NCI-H69 (cell line): ENCODE data around the gene PREX1.
A peak's percentile ranks its signal among the peaks of the same experiment; 100 is the strongest.

Experiments used
- DNase-seq: peaks from one replicate; lab custom pipeline; 2025; lab: John Stamatoyannopoulos, UW

PREX1 gene

DNA sequence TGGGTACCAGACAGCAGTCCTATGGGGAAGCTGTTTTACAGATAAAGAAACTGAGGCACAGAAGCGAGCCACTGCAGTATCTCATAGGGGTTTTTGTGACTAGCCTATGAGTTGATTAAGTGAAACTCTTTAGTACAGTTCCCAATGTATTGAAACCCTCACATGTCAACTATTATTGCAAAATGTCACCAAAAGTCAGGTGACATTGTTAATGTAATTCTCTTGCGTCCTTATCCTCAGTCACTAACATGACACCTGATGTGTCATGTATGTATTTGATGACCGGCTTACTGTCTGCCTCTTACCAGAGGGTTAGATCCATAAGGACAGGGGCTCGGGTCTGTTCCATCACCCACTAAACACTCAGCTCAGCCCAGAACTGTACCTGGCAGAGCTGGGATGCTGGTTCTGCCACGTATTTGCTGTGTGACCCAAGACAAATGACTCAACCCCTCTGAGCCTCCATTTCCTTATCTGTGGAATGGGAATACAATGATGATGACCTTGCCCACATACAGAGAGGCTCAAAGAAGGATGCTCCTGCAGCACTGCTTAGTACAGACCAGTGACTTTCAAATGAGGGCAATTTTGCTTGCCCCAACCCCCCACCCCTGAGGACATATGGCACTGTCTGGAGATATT, 32.9 kb downstream of the PREX1 start:
- DNase-seq: no peak

- peak; percentile 55 for DNase-seq
Measured at GRCh38 chr20:48794360-48794759, 33.4 kb downstream of the PREX1 start.

DNA sequence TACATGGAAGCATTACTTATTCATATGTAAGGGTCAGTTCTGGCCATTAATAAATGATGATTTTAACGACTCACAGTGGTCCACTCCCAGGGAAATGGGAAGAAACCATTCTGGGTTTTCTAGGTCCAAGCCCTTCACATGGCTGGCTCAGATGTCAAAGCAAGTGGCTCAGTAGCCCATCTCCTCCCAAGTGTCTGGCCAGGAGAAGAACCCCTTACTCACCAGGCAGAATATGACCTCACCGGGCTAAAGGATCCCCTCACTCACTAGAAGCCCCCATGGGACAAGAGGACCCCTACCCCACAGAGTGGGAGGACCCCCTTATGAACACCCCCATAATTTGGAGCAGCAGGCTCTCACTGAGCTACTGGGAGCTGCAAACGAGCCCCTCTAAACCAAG, 34.0 kb downstream of the PREX1 start:
- no peak for DNase-seq

DNA sequence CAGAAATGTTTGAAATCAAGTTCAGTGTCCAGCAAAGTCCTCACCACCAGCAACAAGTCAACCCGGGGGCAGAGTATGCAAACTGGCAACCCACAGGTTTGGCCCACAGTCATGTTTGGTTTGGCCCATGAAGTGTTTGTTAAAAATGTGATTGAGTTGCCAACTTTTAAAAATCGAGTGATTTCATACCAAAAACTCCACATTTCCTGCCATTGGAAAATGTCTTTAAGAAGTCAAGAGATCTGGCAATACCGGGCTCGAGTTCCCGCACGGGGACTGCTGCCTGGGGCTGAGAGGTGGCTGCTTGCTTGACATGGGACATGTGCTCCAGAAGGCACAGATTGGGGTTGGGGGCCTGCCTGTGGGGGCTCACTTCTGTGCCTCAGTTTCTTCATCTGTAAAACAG, 36.1 kb downstream of the PREX1 start:
- peak; percentile 16 for DNase-seq

- peak; percentile 93 for DNase-seq
Measured at GRCh38 chr20:48791014-48791413, 36.8 kb downstream of the PREX1 start.

DNA sequence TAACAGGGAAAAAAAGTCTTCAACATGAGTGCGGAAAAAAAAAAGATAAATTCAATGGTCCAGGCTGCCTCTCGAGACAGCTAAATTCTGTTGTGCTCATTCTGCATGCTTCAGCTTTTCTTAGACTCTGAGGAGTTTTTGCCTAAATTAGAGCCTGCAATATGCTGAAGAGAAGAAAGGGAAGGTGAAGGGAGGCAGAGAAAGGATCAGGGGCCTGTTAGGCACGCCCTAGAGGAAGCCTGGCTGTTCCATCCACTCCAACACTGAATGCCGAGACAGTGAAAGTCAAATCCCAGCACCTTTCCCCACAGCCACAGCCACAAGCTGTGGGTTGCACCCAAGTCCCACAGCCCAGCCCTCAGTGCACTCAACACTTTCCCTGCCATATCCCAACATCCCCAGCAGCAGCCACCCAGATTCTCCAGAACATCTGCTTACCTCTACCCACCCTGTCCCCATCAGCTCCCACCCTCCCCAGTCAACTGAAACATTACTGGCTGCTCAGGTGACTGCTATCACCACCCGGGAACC, 37.3 kb downstream of the PREX1 start:
- no peak for DNase-seq

DNA sequence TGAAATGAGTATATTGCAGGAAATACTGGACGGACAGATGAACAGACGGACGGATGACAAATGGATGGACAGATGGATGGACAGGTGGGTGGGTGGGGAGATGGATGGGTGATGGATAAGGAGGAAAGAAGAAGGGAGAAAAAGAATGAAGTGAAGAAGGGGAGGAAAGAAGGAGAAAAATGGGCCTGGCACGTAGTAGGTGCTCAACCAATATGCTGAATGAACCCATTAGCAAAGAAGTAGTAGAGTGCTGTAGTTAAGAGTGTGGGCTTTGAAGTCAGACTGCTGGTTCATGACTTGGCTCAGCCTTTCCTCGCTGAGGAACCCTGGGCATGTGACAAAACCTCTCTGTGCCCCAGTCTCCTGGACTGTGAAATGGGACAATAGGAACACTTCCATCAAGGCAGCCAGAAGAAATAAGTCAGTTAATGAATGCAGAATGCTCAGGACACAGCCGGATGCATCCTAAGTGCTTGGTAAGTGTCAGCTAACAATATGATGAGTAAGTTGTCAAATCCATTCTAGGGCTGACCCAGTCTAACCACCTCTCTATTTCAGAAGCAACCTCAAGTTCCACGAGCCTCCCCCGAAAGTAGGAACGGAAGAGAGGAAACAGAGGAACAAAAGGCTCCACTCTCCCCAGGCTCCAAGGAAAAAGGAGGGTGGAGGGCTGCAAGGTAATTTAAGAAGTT, 37.9 kb downstream of the PREX1 start:
- no peak for DNase-seq

DNA sequence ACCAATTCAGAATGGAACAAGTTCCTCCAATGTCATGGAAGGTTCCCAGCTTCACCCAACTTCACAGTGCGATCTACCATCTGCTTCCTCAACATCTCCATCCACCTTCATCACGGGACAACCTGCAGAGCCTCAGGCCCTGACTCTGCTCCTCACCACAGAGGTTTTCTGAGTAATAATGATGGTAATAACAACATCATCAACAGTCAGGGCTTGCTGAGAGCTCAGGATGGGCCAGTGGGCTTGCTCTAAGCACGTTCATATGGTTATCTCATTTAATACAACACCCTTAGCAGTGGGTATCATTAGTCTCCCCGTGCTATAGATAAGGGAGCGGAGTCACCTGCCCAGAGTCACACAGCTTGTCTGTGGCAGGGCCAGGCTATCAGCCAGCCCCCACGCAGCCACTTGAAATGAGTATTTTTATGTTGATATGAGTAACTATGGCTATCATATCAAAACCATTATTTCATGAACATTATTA, 38.6 kb downstream of the PREX1 start:
- DNase-seq: no peak

GRCh38 chr20:48788486-48789072, 39.2 kb downstream of the PREX1 start:
- no peak for DNase-seq

DNA sequence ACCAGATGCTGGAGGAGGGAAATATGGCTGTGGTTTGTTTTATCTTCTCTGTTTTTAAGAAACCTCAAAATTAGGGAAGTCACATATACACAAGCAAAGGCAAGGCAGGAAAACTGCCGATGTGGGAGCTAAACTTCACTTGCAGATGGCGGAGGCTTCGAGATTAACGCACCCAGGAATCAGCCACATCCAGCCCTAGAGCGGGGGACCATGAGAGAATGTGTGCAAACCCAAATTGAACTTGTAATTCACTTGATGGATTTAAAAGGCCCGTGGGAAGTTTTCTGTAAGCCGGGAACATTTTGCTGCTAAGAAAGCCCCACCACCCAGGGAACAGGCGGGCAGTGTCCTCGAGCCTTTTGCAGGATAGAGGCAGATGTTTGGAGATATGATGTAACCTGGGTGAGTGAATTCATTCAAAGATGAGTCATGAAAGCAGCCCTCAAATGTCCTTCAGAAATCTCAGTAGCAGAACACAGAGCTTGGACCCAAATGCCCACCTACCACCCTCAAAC, 39.9 kb downstream of the PREX1 start:
- DNase-seq: peak; percentile 5

- DNase-seq: no peak
Measured at GRCh38 chr20:48786951-48787705, 40.7 kb downstream of the PREX1 start.

GRCh38 chr20:48785801-48786200, 42.0 kb downstream of the PREX1 start:
- no peak for DNase-seq

DNA sequence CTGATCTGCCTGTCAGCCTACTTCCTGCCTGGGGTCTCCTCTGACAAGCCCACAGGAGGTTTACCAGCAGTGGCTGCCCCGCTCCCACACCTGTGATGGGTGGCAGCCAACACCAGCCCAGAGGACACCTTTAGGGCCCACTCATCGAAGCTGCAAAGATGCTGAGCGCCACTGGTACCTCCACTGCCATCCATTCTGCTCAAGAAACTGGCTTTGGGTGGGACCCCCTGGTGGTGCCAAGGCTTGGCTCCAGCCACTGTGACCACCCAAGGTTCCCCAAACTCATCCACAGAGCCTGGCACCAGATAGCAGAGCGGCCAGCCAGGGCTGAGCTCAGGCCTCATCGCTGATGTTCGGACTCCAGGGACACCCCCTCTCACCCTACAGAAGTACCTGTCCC, 42.5 kb downstream of the PREX1 start:
- DNase-seq: no peak

DNA sequence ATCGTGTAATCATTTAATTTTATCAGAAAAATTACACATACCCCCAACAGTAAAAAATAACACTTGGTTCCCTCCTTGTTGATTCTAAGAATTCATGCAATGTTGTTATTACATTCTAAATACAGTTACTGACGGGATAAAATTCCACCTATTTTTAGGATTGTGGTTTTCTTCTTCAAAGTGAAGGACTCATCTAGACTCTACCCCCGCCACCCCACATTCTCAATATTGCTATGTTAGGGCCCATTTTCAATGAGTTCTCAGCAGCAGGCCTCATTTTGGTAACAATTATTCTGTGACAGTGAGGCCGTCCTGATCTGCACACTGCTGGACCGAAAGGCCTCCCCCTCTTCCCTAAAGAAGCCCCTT, 43.5 kb downstream of the PREX1 start:
- DNase-seq: no peak

- DNase-seq: no peak
Measured at GRCh38 chr20:48783533-48784272, 44.1 kb downstream of the PREX1 start.

- DNase-seq: no peak
Measured at GRCh38 chr20:48782901-48783308, 44.9 kb downstream of the PREX1 start.

GRCh38 chr20:48782053-48782452, 45.7 kb downstream of the PREX1 start:
- peak; percentile 30 for DNase-seq

- no peak for DNase-seq
Measured at GRCh38 chr20:48781634-48782033, 46.2 kb downstream of the PREX1 start.

DNA sequence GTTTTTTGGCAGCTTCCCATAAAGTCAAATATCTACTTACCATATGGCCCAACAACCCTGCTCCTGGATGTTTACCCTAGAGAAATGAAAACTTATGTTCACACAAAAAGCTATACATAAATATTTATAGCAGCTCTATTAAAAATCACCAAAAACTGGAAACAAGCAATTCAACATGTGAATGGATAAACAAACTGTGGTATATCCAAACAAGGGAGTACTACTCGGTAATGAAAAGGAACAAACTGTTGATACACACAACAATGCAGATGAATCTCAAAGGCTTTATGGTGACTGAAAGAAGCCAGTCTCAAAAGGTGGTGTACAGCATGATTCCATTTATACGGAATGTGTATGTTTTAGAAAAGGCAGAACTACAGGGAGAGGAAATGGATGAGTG, 48.4 kb downstream of the PREX1 start:
- no peak for DNase-seq

DNA sequence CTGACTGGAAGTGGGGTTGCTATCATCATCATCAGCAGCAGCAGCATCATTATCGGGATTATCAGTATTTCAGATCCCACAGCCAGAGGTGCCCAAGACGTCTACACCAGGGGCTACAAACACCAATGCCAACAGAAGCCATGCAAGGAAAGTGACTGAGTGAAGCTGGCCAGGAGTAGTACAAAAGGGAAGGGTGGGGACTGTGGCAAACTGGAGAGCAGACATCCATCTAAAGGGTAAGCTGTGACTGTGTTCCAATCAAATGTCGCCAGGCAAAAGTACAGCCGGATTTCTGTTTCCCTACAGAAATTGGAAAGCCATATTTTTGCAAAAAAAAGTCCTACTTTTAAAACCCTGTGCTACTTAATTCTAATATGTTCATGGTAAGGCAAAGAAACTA, 50.0 kb downstream of the PREX1 start:
- DNase-seq: no peak

- DNase-seq: no peak
Measured at GRCh38 chr20:48777005-48777404, 50.8 kb downstream of the PREX1 start.

DNA sequence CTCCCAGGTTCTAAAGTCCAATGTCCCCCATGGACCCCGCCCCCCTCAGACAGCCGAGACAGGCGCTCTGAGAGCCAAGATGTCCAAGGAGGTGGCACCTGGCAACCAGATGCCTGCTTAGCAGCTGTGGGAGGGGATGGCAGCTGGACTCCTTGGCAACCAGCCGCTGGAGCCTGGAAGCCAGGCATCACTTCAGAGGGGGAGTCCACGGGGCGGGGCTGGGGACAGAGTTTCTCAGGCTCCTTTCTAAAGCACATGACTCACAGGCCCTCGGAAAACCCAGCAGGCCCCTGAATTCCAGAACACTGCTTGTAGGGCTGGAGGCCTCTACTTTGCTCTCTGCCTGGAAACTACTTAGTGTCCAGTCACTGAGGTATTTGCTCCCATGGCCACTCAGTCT, 51.5 kb downstream of the PREX1 start:
- peak; percentile 47 for DNase-seq
